H1 (cell line): Measurements from ENCODE around the gene RABGAP1. TPM values are rescaled to one million over a fixed set of nuclear protein-coding genes. Genes with fewer than 3 reads are reported as not detected.

Source experiments
- POLR2AphosphoS5 ChIP-seq: IDR thresholded peaks from 2 replicates; pipeline ENCODE4 v1.6.1; 2011; ENCODE audit warnings: low read depth, low read length
- polyA plus RNA-seq, 7 experiments: library from polyadenylated mRNA; depleted of rRNA in 3 of 7; stranded (reverse) in 5 of 7; unstranded in 2 of 7; fragments of >200 nt in 5 of 7; fragments of 200-250 nt in 2 of 7; gene quantifications; 1 replicate in 5 of 7; 2 replicates in 1 of 7; 4 replicates in 1 of 7; pipeline versions ENCODE4 v1.2.1 to v1.2.3, GENCODE V29; 2011 to 2013; ENCODE audit warnings: missing spikeins in 2 of 7, mixed read lengths in 2 of 7
- total RNA-seq: library from RNA; stranded (reverse); fragmentation: NEBNext Ultra II Directional; extraction: Animal tissue kit (Norgen Biotek cat#: 25700); gene quantifications from 2 replicates; pipeline ENCODE4 v1.2.1, GENCODE V29; 2021

The RABGAP1 gene
- total and polyA plus RNA-seq, 2 of the 8 experiments (the other 6 are each of a cell fraction or from before 2014, with no cell fraction given) = 15.7 to 38.3 TPM

DNA sequence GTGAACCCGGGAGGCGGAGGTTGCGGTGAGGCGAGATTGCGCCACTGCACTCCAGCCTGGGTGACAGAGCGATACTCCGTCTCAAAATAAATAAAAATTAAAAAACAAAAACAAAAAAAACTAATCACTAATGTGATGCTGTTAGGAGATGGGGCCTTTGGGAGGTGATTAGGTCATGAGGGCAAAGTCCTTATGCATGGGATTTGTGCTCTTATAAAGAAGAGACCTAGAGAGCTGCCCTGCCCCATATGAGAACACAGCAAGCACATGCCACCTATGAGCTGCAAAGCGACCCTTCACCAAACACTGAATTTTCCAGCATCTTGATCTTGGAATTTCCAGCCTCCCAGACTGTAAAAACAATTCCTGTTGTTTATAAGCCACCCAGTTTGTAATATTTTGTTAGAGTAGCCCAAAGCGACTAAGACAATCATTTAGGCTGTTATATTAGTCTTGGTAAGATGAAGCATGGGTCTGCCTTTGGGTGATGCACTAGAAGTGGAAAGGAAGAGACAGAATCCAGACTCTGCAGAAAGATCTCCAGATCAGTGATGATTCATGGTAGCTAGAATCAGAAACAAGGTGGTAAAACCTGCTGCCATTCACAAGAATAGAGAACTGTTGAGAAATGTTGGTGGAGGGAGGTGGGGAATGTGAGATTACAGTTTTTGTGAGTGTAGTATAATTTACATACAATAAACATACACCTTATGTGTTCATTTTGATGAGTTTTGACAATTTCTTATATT, 118.8 kb downstream of the RABGAP1 start (continued):
- no peak for TF ChIP-seq POLR2AphosphoS5
